Inflammatory macrophage treated with lipopolysaccharide for 4 hours (primary cell): ENCODE measurements around the gene ODAD3.

Experiments used
- DNase-seq: peaks from one replicate; pipeline ENCODE4 v3.0.0-alpha.2; 2020

The ODAD3 gene

GRCh38 chr19:11373885-11374432 lies 61.0 kb downstream of the ODAD3 start:
- DNase-seq, result no peak

DNA sequence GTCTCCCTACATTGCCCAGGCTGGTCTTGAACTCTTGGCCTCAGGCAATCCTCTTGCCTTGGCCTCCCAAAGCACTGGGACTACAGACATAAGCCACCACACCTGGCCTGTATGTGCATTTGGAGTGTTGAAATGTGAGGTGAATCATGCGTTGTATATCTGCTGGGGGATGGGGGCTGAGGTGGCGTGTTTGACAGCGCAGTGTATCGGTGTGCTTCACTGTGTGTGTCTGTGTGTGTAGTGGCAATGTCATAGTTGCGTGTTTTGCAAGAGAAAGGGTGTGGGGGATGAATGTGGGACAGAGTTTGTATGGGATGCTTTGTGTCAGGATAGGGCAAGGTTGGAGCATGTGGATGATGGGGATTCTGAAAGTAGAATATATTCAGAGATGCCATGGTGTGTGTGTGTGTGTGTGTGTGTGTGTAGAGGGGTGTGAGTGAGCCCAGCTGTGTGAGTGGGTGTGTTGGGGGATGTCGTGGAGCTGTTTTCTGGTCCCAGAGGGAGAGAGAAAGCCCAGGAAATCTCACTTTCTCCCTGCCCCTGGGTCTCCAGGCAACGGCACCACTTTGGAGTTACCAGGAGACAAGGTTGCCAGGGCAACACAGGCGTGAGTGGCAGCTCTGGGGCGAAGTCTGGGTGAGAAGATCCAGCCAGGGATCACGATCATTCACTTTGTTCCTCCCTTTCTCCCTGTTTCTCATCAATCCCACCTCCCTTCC lies 61.6 kb downstream of the ODAD3 start:
- DNase-seq, result no peak

DNA sequence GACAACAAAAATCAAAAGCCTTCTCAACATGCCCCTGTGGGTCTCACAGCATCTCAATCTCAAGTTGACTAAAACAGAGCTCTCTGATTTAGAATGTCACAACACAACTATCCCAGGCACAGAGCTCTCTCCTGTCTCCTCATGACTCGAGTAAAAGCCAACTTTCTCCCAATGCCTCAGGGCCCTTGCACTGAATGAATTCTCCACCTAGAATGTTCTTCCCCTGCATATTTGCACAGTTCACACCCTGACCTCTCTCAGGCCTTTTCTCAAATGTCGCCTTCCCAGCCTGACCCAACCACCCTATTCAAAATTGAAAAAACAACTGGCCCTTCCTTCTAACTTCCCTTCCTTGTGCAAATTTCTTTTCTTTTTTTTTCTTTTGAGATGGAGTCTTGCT lies 64.2 kb downstream of the ODAD3 start:
- no peak for DNase-seq
